ENCODE measurements around the gene BLOC1S5. TPM values are rescaled to one million over a fixed set of nuclear protein-coding genes. Genes with fewer than 3 reads are reported as not detected.

Gene BLOC1S5
- total RNA-seq, 1 donor from 2014 or later: 8.3 TPM

GRCh38 chr6:8026800-8027199 lies 37.4 kb downstream of the BLOC1S5 start:
- Mint-ChIP-seq H3K27me3 (ENCODE audit: unreplicated experiment) (no peaks in the 10 kb centered on the region), H3K4me3 (ENCODE audit: unreplicated experiment) (no peak overlapping the region), H3K9me3 (ENCODE audit: unreplicated experiment) (peaks cover 2% of the 10 kb centered on the region), H3K36me3 (ENCODE audit: unreplicated experiment) (peaks cover 8% of the 10 kb centered on the region), H3K27ac (ENCODE audit: unreplicated experiment) (no peak overlapping the region), H3K4me1 (ENCODE audit: low read depth, unreplicated experiment) (peaks cover 19% of the 10 kb centered on the region)
- no peak for DNase-seq
- TF ChIP-seq, protein P1, sequence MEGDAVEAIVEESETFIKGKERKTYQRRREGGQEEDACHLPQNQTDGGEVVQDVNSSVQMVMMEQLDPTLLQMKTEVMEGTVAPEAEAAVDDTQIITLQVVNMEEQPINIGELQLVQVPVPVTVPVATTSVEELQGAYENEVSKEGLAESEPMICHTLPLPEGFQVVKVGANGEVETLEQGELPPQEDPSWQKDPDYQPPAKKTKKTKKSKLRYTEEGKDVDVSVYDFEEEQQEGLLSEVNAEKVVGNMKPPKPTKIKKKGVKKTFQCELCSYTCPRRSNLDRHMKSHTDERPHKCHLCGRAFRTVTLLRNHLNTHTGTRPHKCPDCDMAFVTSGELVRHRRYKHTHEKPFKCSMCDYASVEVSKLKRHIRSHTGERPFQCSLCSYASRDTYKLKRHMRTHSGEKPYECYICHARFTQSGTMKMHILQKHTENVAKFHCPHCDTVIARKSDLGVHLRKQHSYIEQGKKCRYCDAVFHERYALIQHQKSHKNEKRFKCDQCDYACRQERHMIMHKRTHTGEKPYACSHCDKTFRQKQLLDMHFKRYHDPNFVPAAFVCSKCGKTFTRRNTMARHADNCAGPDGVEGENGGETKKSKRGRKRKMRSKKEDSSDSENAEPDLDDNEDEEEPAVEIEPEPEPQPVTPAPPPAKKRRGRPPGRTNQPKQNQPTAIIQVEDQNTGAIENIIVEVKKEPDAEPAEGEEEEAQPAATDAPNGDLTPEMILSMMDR (IDR thresholded peaks at IDR 0.05; ENCODE audit: partially characterized antibody, unreplicated experiment): no peak

- Mint-ChIP-seq H3K27ac (ENCODE audit: unreplicated experiment) (no peak overlapping the region), H3K4me3 (ENCODE audit: unreplicated experiment) (no peak overlapping the region), H3K27me3 (ENCODE audit: unreplicated experiment) (no peaks in the 10 kb centered on the region), H3K36me3 (ENCODE audit: unreplicated experiment) (no peaks in the 10 kb centered on the region), H3K4me1 (ENCODE audit: low read depth, unreplicated experiment) (peaks cover 19% of the 10 kb centered on the region), H3K9me3 (ENCODE audit: unreplicated experiment) (peaks cover 2% of the 10 kb centered on the region)
- no peak for DNase-seq
- TF ChIP-seq, protein P1 (IDR thresholded peaks at IDR 0.05; ENCODE audit: partially characterized antibody, unreplicated experiment): no peak
These were observed 39.0 kb downstream of the BLOC1S5 start for GRCh38 chr6:8025191-8025590.

DNA sequence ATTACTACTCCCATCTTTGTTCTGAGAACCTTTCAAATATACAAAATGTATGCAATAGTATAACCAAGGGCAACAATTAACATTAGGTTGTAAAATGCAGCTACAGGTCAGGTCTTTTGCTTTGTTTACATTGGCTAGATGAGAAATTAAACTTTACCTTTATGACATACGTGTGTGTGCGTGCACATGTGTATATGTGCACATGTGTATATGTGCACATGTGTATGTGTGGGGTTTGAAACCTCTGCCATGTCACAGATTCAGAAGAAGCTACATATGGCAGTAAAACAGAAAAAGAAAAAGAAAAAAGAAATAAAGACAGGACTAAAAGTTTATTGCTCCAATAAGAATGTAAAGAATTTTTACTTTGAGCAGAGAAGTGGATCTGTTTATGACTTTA lies 40.6 kb downstream of the BLOC1S5 start:
- Mint-ChIP-seq H3K36me3 (ENCODE audit: unreplicated experiment) (no peaks in the 10 kb centered on the region), H3K27me3 (ENCODE audit: unreplicated experiment) (no peaks in the 10 kb centered on the region), H3K4me1 (ENCODE audit: low read depth, unreplicated experiment) (peaks cover 7% of the 10 kb centered on the region), H3K27ac (ENCODE audit: unreplicated experiment) (no peak overlapping the region), H3K4me3 (ENCODE audit: unreplicated experiment) (no peak overlapping the region), H3K9me3 (ENCODE audit: unreplicated experiment) (peaks cover 2% of the 10 kb centered on the region)
- TF ChIP-seq, protein P1 (IDR thresholded peaks at IDR 0.05; ENCODE audit: partially characterized antibody, unreplicated experiment): no peak
- DNase-seq: no peak

GRCh38 chr6:8020083-8020482 lies 44.1 kb downstream of the BLOC1S5 start:
- Mint-ChIP-seq H3K27me3 (ENCODE audit: unreplicated experiment) (no peaks in the 10 kb centered on the region), H3K36me3 (ENCODE audit: unreplicated experiment) (no peaks in the 10 kb centered on the region), H3K27ac (ENCODE audit: unreplicated experiment) (no peak overlapping the region), H3K4me3 (ENCODE audit: unreplicated experiment) (no peak overlapping the region), H3K4me1 (ENCODE audit: low read depth, unreplicated experiment) (peaks cover 8% of the 10 kb centered on the region), H3K9me3 (ENCODE audit: unreplicated experiment) (no peaks in the 10 kb centered on the region)
- DNase-seq: no peak
- TF ChIP-seq, protein P1 (IDR thresholded peaks at IDR 0.05; ENCODE audit: partially characterized antibody, unreplicated experiment): no peak

- no peak overlapping the region for H3K27ac Mint-ChIP-seq (ENCODE audit: unreplicated experiment)
- no peak overlapping the region for H3K4me3 Mint-ChIP-seq (ENCODE audit: unreplicated experiment)
- TF ChIP-seq, protein P1 (IDR thresholded peaks at IDR 0.05; ENCODE audit: partially characterized antibody, unreplicated experiment): no peak
- H3K36me3 Mint-ChIP-seq (ENCODE audit: unreplicated experiment): no peaks in the 10 kb centered on the region
- H3K27me3 Mint-ChIP-seq (ENCODE audit: unreplicated experiment): no peaks in the 10 kb centered on the region
- no peak for DNase-seq
- peaks cover 1% of the 10 kb centered on the region for H3K9me3 Mint-ChIP-seq (ENCODE audit: unreplicated experiment)
- H3K4me1 Mint-ChIP-seq (ENCODE audit: low read depth, unreplicated experiment): peaks cover 11% of the 10 kb centered on the region
These were observed 46.5 kb downstream of the BLOC1S5 start for GRCh38 chr6:8017705-8018104.
